NCI-H2227 (cell line): ENCODE data around the gene LASP1NB.
"Not testable (repeated sequence)": the region's sequence is repeated elsewhere in the genome, so short reads cannot be mapped to it uniquely, and the experiment has no call there.

ENCODE experiments used
- DNase-seq: peaks from one replicate; lab custom pipeline; 2025; ENCODE audit not compliant: unreplicated experiment; lab: John Stamatoyannopoulos, UW

The LASP1NB gene

DNA sequence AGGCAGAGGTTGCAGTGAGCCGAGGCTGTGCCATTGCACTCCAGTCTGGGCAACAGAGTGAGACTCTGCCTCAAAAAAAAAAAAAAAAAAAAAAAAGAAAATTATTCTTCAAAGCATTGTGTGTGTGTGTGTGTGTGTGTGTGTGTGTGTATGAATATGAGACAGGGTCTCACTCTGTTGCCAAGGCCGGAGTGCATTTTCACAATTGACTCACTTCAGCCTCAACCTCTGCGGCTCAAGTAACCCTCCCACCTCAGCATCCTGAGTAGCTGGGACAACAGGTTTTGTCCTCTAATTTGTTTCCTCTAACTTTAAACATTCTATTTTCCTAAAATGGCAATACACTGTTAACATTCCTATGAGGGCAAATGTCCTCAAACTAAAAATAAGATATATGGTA, 34.1 kb downstream of the LASP1NB start:
- DNase-seq = no peak

DNA sequence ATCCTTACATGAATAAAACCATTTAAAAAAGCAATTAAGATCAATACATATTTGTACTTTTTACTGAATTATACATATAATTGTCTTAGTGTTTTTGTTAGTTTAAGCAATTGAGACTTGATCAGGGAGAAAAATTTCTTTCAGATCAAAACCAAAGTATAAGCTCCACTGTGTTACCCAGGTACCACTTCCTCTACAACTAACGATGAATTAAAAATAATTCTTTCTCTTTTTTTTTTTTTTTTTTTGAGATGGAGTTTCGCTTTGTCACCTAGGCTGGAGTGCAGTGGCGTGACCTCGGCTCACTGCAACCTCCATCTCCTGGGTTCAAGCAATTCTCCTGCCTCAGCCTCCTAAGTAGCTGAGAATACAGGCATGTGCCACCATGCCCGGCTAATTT, 35.0 kb downstream of the LASP1NB start:
- DNase-seq = no peak

DNA sequence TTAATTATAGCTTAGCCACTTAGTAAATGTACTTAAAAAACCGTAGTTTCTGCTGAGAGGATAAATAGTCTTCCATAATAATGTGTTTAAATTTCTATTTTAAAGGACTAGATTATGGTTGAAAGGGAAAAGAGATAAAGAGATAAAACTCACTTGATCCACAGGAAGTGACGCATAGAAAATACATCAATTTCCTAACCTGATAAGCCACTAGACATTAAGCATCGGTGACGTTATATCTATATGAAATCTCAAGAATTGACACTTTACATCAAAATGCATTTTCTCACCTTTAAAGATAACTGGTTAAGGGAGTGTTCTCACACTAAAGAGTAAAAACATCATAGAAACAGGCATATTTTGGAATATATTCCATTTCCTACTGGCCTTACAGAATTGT, 36.0 kb downstream of the LASP1NB start:
- no peak for DNase-seq

GRCh38 chr17:38967290-38967738, 41.9 kb downstream of the LASP1NB start, which contains the start of gene FBXO47:
Gene FBXO47, minus strand, starts transcription at chr17:38967403. Its CDS starts 4,378 bp downstream, at chr17:38963025.
- DNase-seq = peak; percentile 98

DNA sequence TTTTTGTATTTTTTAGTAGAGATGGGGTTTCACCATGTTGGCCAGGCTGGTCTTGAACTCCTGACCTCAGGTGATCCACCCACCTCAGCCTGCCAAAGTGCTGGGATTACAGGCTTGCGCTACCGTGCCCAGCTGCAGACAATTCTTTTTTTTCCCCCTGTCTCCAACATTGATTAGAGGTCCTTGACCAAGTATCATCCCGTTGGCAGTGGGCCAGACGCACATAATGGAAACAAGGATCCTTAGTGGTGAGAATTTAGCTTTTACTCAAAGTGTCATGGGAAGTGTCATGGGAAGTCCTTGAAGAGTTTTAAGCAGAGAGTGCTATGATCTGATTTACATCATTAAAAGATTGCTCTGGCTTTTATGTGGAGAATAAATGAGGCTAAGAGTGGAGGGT, 43.9 kb downstream of the LASP1NB start:
- DNase-seq = peak; percentile 80

- DNase-seq = no peak
Measured at GRCh38 chr17:38970128-38970527, 44.7 kb downstream of the LASP1NB start.

- peak; percentile 18 for DNase-seq
Measured at GRCh38 chr17:38970804-38971203, 45.4 kb downstream of the LASP1NB start.

- DNase-seq = not testable (repeated sequence)
Measured at GRCh38 chr17:38976187-38976551, 50.8 kb downstream of the LASP1NB start.

GRCh38 chr17:38978180-38978579, 52.8 kb downstream of the LASP1NB start:
- DNase-seq = no peak
